H9 (cell line): Measurements from ENCODE around the gene STAT1. TPM values are rescaled to one million over a fixed set of nuclear protein-coding genes. Genes with fewer than 3 reads are reported as not detected.

Source experiments
- DNase-seq: peaks from one replicate; pipeline ENCODE4 v3.0.0-alpha.2; 2017
- H2AFZ ChIP-seq: one replicate; pipeline ENCODE4 v1.6.1; 2013; ENCODE audit warnings: mild to moderate bottlenecking, low read length, control low read depth, moderate library complexity
- H2AK5ac ChIP-seq: 2 replicates; pipeline ENCODE4 v1.6.1; 2013; ENCODE audit warnings: low read length, control low read depth, mixed read lengths; ENCODE audit not compliant: insufficient read length
- H2BK120ac ChIP-seq: one replicate; pipeline ENCODE4 v1.6.1; 2013; ENCODE audit warnings: low read depth, mild to moderate bottlenecking, low read length, control low read depth, inconsistent platforms; ENCODE audit not compliant: poor library complexity, severe bottlenecking
- H2BK12ac ChIP-seq: 2 replicates; pipeline ENCODE4 v1.6.1; 2013; ENCODE audit warnings: low read length, control low read depth, mixed read lengths, low read depth; ENCODE audit not compliant: insufficient read length
- H2BK15ac ChIP-seq: 2 replicates; pipeline ENCODE4 v1.6.1; 2013; ENCODE audit warnings: low read depth, low read length, control low read depth
- H2BK20ac ChIP-seq: one replicate; pipeline ENCODE4 v1.6.1; 2013; ENCODE audit warnings: low read depth, mild to moderate bottlenecking, low read length, control low read depth, inconsistent platforms; ENCODE audit not compliant: poor library complexity, severe bottlenecking
- H2BK5ac ChIP-seq: 2 replicates; pipeline ENCODE4 v1.6.1; 2013; ENCODE audit warnings: low read length, control low read depth, mixed read lengths; ENCODE audit not compliant: insufficient read length
- H3K14ac ChIP-seq: 2 replicates; pipeline ENCODE4 v1.6.1; 2013; ENCODE audit warnings: low read length, control low read depth; ENCODE audit not compliant: insufficient read depth
- H3K18ac ChIP-seq: 2 replicates; pipeline ENCODE4 v1.6.1; 2013; ENCODE audit warnings: low read depth, mild to moderate bottlenecking, mixed read lengths, low read length, control low read depth; ENCODE audit not compliant: insufficient read length
- H3K23ac ChIP-seq: 2 replicates; pipeline ENCODE4 v1.6.1; 2013; ENCODE audit warnings: low read length, control low read depth, mixed read lengths, low read depth; ENCODE audit not compliant: insufficient read length
- H3K23me2 ChIP-seq: 2 replicates; pipeline ENCODE4 v1.6.1; 2013; ENCODE audit warnings: low read depth, mild to moderate bottlenecking, mixed read lengths, low read length, control low read depth; ENCODE audit not compliant: insufficient read length, poor library complexity, severe bottlenecking
- H3K27ac ChIP-seq: 2 replicates; pipeline ENCODE4 v1.5.1; 2013; ENCODE audit warnings: low read length, control low read depth, mixed read lengths, low read depth; ENCODE audit not compliant: insufficient read length
- H3K27me3 ChIP-seq: 2 replicates; pipeline ENCODE4 v1.6.1; 2013; ENCODE audit warnings: low read length, control low read depth, inconsistent platforms; ENCODE audit not compliant: insufficient read depth
- H3K4ac ChIP-seq: 2 replicates; pipeline ENCODE4 v1.6.1; 2013; ENCODE audit warnings: low read depth, mild to moderate bottlenecking, control low read depth, inconsistent platforms, low read length, moderate library complexity
- H3K4me1 ChIP-seq: 2 replicates; pipeline ENCODE4 v1.6.1; 2013; ENCODE audit warnings: low read length, control low read depth, inconsistent platforms; ENCODE audit not compliant: insufficient read depth
- H3K4me2 ChIP-seq: 2 replicates; pipeline ENCODE4 v1.6.1; 2013; ENCODE audit warnings: low read length, control low read depth, mixed read lengths; ENCODE audit not compliant: insufficient read length, insufficient read depth
- H3K56ac ChIP-seq: 2 replicates; pipeline ENCODE4 v1.6.1; 2013; ENCODE audit warnings: low read depth, mild to moderate bottlenecking, mixed read lengths, low read length, control low read depth; ENCODE audit not compliant: insufficient read length
- H3K79me1 ChIP-seq: 2 replicates; pipeline ENCODE4 v1.6.1; 2013; ENCODE audit warnings: low read depth, mild to moderate bottlenecking, moderate library complexity, low read length, control low read depth, inconsistent platforms; ENCODE audit not compliant: insufficient read depth, poor library complexity, severe bottlenecking
- H3K79me2 ChIP-seq: 2 replicates; pipeline ENCODE4 v1.6.1; 2013; ENCODE audit warnings: low read length, control low read depth, inconsistent platforms; ENCODE audit not compliant: insufficient read depth
- H3K9ac ChIP-seq: 2 replicates; pipeline ENCODE4 v1.6.1; 2013; ENCODE audit warnings: low read length, control low read depth, mixed read lengths; ENCODE audit not compliant: insufficient read length; ENCODE audit errors: extremely low read depth
- H3K9me3 ChIP-seq: one replicate; pipeline ENCODE4 v1.6.1; 2013; ENCODE audit warnings: low read depth, low read length, inconsistent platforms; ENCODE audit not compliant: control insufficient read depth
- H3T11ph ChIP-seq: one replicate; pipeline ENCODE4 v1.6.1; 2013; ENCODE audit warnings: mild to moderate bottlenecking, low read length, control low read depth, inconsistent platforms
- H4K20me1 ChIP-seq: one replicate; pipeline ENCODE4 v1.6.1; 2013; ENCODE audit not compliant: control insufficient read depth, insufficient read length, insufficient read depth
- H4K5ac ChIP-seq: 2 replicates; pipeline ENCODE4 v1.6.1; 2013; ENCODE audit warnings: low read depth, mild to moderate bottlenecking, mixed read lengths, low read length, control low read depth; ENCODE audit not compliant: insufficient read length
- H4K8ac ChIP-seq: replicated peaks from 2 replicates; pipeline ENCODE4 v1.6.1; 2013; ENCODE audit warnings: low read length, control low read depth, mixed read lengths, low read depth; ENCODE audit not compliant: insufficient read length
- H4K91ac ChIP-seq: 2 replicates; pipeline ENCODE4 v1.6.1; 2013; ENCODE audit warnings: low read depth, mild to moderate bottlenecking, moderate library complexity, mixed read lengths, low read length, control low read depth; ENCODE audit not compliant: insufficient read length
- H3K27ac Mint-ChIP-seq, 3 experiments: 2 replicates in 2 of 3; 3 replicates in 1 of 3; pipeline ENCODE4 v1.8.0; 2020 to 2021; ENCODE audit warnings: mixed read lengths in 3 of 3, mild to moderate bottlenecking in 1 of 3, moderate library complexity in 1 of 3
- H3K27me3 Mint-ChIP-seq: 2 replicates; pipeline ENCODE4 v1.8.0; 2021; ENCODE audit warnings: low read depth, mild to moderate bottlenecking, moderate library complexity, mixed read lengths
- H3K36me3 Mint-ChIP-seq, 3 experiments: 2 replicates in 2 of 3; 3 replicates in 1 of 3; pipeline ENCODE4 v1.8.0; 2020 to 2021; ENCODE audit warnings: low read depth in 3 of 3, mixed read lengths in 3 of 3; ENCODE audit not compliant: insufficient read depth in 1 of 3
- H3K4me1 Mint-ChIP-seq, 2 experiments: 2 replicates each; pipeline ENCODE4 v1.8.0; 2020; ENCODE audit warnings: mixed read lengths in 2 of 2
- H3K4me3 Mint-ChIP-seq, 2 experiments: 2 replicates in 1 of 2; 3 replicates in 1 of 2; pipeline ENCODE4 v1.8.0; 2020 to 2021; ENCODE audit warnings: mild to moderate bottlenecking in 2 of 2, mixed read lengths in 2 of 2, moderate library complexity in 1 of 2
- H3K9me3 Mint-ChIP-seq, 2 experiments: 2 replicates in 1 of 2; 3 replicates in 1 of 2; pipeline ENCODE4 v1.8.0; 2020; ENCODE audit warnings: mild to moderate bottlenecking in 2 of 2, mixed read lengths in 2 of 2, moderate library complexity in 1 of 2
- WGBS: extraction: QIAGEN DNeasy Blood & Tissue Kit; methylation state at CpG from one replicate; pipeline ENCODE4 v1.1.7; 2013; ENCODE audit warnings: missing lambda C conversion rate, low lambda C conversion rate, mixed read lengths; ENCODE audit not compliant: insufficient read length; ENCODE audit errors: extremely low coverage; 5-methylcytosine and 5-hydroxymethylcytosine counted together
- total RNA-seq: library from RNA; stranded (reverse); gene quantifications from 2 replicates; pipeline ENCODE4 v1.2.1, GENCODE V29; 2021
- TF ChIP-seq, protein P1 (sequence below): fragments of 200-600 bp; sonication (generic); conservative IDR thresholded peaks from 3 replicates; pipeline ENCODE4 v1.8.0; 2021; ENCODE audit warnings: antibody characterized with exemption, mild to moderate bottlenecking

Gene STAT1
- total RNA-seq, 1 experiment from 2014 or later, result 48.1 TPM

DNA sequence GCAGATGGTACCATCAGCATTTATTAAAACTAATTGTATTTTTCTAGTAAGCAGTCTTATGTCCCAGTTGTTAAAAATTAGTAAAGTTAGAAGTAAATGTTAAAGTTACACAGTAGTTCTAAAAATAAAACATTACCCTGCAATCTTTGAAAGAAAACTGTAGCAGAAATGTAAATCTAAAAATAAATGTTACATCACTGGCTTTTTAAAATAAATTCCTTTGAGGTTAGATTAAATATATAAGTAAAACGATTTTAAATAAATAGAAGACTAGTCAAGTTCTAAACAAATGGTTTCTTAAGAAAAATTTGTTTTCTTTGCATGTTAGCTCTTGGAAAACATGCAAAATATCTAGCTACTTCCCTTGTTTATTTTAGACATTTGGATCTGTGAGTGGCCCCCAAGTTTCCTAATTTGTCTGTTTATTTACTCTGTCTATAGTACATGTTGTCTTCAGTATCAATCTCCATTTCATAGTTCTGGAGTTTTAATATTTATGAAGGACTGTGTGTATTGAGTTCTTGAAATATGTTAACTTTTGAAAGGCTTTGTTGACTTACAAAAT lies 75.1 kb downstream of the STAT1 start:
- no peaks in the 10 kb centered on the region for H4K20me1 ChIP-seq

More for the DNA sequence above, 75.1 kb downstream of the STAT1 start:
- H3K23ac ChIP-seq, result no peak overlapping the region
- no peak overlapping the region for H3K18ac ChIP-seq
- no peak overlapping the region for H2AK5ac ChIP-seq
- TF ChIP-seq, protein P1, sequence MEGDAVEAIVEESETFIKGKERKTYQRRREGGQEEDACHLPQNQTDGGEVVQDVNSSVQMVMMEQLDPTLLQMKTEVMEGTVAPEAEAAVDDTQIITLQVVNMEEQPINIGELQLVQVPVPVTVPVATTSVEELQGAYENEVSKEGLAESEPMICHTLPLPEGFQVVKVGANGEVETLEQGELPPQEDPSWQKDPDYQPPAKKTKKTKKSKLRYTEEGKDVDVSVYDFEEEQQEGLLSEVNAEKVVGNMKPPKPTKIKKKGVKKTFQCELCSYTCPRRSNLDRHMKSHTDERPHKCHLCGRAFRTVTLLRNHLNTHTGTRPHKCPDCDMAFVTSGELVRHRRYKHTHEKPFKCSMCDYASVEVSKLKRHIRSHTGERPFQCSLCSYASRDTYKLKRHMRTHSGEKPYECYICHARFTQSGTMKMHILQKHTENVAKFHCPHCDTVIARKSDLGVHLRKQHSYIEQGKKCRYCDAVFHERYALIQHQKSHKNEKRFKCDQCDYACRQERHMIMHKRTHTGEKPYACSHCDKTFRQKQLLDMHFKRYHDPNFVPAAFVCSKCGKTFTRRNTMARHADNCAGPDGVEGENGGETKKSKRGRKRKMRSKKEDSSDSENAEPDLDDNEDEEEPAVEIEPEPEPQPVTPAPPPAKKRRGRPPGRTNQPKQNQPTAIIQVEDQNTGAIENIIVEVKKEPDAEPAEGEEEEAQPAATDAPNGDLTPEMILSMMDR, result no peak
- Mint-ChIP-seq H3K4me1 (peaks cover 20 to 41% of the 10 kb centered on the region in 2 experiments), H3K36me3 (peaks cover 0 to 4% (median 0%) of the 10 kb centered on the region in 3 experiments; a peak in 1 of 7 replicates), H3K27ac (peak overlapping the region; percentile 23 to 92 (median 63); a peak in 3 of 7 replicates), H3K9me3 (no peaks in the 10 kb centered on the region), H3K27me3 (no peaks in the 10 kb centered on the region), H3K4me3 (no peak overlapping the region)
- no peak overlapping the region for H3K4me2 ChIP-seq
- no peaks in the 10 kb centered on the region for H3K79me2 ChIP-seq
- H3K23me2 ChIP-seq, result no peaks in the 10 kb centered on the region
- H3K9me3 ChIP-seq, result no peaks in the 10 kb centered on the region
- no peak overlapping the region for H3K56ac ChIP-seq
- no peak overlapping the region for H4K91ac ChIP-seq
- H4K8ac ChIP-seq, result no peak overlapping the region
- no peak overlapping the region for H2AFZ ChIP-seq
- no peak overlapping the region for H2BK20ac ChIP-seq
- H2BK12ac ChIP-seq, result no peak overlapping the region
- H4K5ac ChIP-seq, result no peak overlapping the region
- H3K79me1 ChIP-seq, result no peaks in the 10 kb centered on the region
- no peak overlapping the region for H3K9ac ChIP-seq
- H3K14ac ChIP-seq, result no peak overlapping the region
- no peak overlapping the region for H3K4ac ChIP-seq
- H3T11ph ChIP-seq, result no peak overlapping the region
- no peak for DNase-seq
- no peak overlapping the region for H2BK5ac ChIP-seq
- no peak overlapping the region for H2BK120ac ChIP-seq
- no peak overlapping the region for H2BK15ac ChIP-seq
- no peak overlapping the region for H3K27ac ChIP-seq
- peaks cover 2% of the 10 kb centered on the region; the same call in 1 of the 2 replicates for H3K4me1 ChIP-seq
- WGBS, result no CpG with 5 or more reads among the region's 1 CpG
- H3K27me3 ChIP-seq, result no peaks in the 10 kb centered on the region
